SW 1271 (cell line): ENCODE data around the gene SIL1.
"Not testable (repeated sequence)": the region's sequence is repeated elsewhere in the genome, so short reads cannot be mapped to it uniquely, and the experiment has no call there.

Source experiments
- DNase-seq, 2 experiments: peaks; one replicate each; lab custom pipeline; 2025; lab: John Stamatoyannopoulos, UW

The SIL1 gene

DNA sequence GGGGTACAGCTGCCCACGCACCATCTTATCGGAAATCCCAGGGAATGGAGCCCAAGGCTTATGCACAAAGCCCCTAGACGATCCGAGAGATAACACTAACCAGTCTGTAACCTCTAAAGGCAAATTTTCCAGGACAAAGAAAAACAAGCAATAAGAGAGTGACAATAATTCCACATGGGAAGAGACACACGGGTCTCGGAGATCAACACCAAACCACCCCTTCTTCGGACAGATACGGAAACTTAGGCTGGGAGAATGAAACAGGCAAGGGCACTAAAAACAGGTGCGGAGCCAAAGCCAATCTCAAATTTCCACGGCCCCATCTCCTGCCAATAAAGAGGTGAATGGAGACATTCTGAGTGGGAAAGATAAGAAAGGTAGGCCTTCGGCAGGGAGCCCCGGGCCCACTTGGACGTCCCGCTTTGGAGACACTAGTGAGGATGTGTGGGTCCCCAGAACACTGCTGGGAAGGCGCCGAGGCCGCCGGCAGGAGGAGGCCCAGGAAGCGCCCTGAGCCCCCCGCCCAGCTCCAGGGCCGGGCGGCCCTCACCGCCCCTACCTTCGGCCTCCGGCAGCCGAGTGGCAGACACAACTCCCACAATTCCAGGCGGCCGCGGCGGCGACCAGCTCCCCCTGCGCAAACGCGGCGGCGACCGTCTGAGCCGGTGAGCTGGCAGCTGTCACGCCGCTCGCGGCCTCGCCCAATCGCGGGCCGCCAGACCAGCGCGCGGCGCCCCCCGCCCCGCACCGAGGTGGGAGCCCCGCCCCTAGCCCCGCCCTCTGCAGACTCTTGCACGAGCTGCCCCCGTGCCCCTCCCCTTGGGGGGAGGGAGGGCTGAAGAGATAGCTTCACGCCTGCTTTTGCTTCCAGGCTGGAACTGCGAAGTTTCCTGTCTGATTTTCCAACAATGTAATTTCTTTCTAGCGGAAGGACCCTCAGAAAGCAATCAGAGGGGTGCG, at the start of gene SIL1:
TSS of gene SIL1 (minus strand) at position 659 of the 960 bp plus-strand sequence. CDS start 70,525 bp downstream, outside the sequence.
- DNase-seq, result peak; percentile 88 to 95

DNA sequence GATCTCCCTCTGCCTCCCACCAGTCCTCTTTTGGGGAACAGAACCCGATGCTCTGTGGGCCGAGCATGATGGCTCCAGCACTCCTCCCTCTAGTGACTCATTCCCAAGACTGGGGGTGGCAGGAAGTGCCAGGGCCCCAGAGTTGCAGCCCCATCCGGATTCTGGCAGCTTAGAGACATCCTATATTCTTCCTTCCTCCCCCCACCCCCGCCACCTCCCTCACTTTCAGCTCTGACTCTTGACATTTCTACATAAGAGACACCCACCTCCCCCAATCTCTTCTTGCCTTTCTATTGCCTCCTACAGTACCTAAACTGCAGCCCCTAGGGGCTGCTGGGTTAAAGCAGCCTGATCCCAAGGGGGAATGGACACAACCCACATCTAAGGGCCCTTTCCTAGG, 48.2 kb upstream of the SIL1 start:
- peak; percentile 32 to 36 for DNase-seq

GRCh38 chr5:139245637-139246339, 47.6 kb upstream of the SIL1 start:
- DNase-seq, result no peak

DNA sequence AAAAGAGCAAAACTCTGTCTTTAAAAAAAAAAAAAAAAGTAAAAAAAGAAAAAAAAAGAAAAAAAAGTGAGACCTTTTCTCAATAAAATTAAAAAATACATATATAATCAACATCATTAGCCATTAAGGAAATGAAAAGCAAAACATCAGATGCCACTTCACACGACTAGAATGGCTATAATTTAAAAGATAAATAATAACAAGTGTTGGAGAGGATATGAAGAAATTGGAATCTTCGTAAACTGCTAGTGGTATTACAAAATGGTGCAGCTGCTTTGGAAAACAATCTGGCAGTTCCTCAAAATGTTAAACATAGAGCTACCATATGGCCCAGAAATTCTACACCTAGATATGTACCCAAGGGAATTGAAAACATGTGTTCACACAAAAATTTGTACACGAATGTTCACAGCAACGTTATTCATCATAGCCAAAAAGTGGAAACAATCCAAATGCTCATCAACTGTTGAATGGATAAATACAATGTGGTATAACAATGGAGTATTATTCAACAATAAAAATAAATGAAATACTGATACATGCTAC, 45.3 kb upstream of the SIL1 start:
- DNase-seq, result no peak

- DNase-seq, result no peak
These were observed 43.0 kb upstream of the SIL1 start for GRCh38 chr5:139241139-139241538.

GRCh38 chr5:139236479-139236878, 38.3 kb upstream of the SIL1 start:
- no peak for DNase-seq

DNA sequence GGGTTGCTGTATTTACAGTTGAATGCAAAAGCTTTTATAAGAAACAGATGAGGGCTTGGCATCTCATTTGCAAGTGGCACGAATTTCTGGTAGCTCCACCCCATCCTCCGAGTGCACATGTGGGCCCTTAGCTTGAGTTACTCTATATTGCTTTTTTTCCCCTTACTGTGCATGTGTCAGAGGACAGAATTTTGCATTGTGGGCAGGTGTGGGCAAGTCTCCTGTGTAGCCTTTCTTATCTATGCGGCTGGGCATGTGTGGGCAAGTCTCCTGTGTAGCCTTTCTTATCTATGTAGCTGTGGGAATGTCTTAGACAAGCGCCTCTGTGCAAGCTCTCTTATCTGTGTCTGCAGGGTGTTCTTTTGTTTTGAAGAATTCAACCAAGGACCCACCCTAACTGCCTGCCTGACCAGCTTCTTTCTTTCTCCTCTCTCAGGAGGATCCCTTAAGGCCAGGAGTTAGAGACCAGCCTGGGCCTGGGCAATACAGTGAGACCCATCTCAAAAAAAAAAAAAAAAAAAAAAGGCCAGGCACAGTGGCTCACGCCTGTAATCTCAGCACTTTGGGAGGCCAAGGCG, 34.1 kb upstream of the SIL1 start:
- no peak for DNase-seq

DNA sequence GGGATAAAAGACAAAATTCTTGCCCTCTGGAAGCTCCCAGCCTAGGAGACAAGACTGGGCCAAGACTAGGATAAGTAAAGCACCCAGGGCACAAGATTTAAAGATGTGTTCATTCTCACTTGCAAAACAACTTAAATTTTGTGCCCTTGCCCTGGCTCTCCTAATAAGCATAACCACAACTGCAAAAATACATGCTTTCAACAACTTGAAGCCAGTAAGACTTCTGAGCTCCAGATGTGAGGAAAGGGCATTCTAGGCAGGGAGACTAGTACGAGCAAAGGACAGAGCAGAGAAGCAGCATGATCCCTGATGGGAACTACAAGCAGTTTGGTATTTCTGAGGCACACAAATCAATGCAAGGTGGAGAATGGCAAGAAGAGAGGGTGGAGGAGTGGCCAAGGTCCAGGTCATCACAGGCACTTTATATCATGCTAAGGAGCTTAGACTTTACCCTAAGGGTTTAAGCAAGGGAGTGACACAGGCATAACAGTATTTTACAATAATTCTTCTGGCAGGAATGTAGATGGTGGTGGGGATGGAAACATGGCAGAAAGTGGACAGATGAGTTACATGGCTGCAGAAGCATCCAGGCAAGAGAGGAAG, 30.1 kb upstream of the SIL1 start:
- no peak for DNase-seq

DNA sequence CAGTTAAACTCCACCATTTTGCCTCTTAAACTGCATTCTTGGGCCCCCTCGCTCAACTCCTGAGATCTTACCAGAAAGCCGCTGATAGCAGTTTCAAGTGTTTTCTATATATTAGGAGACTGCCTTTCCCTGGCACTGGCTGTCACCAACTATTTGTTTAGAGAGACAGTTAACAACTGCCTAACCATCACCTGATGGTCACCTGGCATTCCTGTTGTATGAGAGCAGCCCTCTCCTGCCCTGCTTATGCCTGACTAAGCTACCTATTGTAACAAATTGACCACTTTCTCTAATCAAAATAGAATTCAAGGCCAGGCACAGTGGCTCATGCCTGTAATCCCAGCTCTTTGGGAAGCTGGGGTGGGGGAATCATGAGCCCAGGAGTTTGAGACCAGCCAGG, 28.0 kb upstream of the SIL1 start:
- DNase-seq, result no peak

DNA sequence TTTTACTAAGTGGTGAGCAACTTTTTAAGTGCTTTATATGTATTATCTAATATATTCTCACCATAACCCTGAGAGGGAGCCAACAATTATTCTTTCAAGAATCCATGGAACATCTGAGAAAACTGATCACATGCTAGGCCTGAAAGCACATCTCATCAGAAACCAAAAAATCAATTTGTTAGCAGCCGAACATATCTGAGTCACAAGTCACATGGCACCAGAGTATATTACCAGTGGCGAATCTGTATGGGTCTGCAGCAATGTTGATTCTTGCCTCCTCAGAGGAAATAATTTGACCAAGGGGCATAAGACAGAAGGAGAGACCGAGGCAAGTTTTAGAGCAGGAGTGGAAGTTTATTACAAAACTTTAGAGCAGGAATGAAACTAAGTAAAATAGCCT, 25.3 kb upstream of the SIL1 start:
- no peak for DNase-seq

- no peak for DNase-seq
These were observed 24.2 kb upstream of the SIL1 start for GRCh38 chr5:139222346-139222745.

GRCh38 chr5:139218038-139218437, 19.9 kb upstream of the SIL1 start:
- not testable (repeated sequence) for DNase-seq

DNA sequence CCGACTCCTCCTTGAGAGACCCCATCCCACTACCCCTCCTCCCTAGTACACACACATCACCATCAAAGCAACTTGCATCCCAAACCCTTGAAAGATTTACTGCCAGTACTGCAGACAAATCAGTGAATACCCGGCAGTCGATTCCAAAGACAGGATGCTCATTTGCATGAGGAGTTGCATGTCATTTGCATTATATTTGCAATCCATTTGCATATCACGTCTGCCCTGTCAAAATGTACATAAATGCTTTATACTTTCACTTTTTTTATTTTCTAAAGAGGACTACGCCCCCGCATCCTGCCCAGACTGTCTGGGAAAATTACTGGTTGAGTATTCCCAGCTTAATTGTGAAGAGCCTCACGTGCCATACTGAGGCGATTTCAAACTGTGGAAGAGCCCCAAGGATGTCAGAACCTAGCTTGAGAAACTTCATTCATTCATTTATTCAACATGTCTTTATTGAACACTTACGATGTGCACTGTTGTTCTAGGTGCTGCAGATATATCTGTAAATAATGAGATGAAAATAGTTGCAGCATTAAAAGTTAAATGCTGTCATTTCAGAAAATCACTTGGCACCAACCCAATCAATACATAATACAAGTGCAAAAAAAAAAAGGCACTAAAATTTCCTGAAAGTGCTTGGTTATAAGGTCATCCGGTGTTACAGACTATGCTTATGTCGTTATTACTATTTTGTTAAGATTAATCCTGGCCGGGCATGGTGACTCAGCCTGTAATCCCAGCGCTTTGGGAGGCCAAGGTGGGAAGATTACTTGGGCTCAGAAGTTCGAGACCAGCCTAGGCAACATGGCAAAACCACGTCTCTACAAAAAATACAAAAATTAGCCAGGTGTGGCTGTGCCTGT, 17.2 kb upstream of the SIL1 start:
- DNase-seq, result no peak

- DNase-seq, result no peak
These were observed 16.5 kb upstream of the SIL1 start for GRCh38 chr5:139214646-139215045.

- no peak for DNase-seq
These were observed 14.7 kb upstream of the SIL1 start for GRCh38 chr5:139212906-139213305.

- no peak for DNase-seq
These were observed 14.3 kb upstream of the SIL1 start for GRCh38 chr5:139212486-139212885.

DNA sequence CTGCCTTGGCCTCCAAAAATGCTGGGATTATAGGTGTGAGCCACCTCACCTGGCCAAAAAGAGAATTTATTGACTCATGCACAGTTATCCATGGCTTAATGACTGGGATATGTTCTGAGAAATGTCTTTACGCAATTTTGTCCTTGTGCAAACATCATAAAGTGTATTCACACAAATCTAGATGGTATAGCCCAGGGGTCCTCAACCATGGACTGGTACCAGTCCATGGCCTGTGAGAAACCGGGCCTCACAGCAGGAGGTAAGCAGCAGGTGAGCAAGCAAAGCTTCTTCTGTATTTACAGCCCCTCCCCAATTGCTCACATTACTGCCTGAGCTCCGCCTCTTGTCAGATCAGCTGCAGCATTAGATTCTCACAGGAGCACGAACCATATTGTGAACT, 12.4 kb upstream of the SIL1 start:
- DNase-seq, result no peak

DNA sequence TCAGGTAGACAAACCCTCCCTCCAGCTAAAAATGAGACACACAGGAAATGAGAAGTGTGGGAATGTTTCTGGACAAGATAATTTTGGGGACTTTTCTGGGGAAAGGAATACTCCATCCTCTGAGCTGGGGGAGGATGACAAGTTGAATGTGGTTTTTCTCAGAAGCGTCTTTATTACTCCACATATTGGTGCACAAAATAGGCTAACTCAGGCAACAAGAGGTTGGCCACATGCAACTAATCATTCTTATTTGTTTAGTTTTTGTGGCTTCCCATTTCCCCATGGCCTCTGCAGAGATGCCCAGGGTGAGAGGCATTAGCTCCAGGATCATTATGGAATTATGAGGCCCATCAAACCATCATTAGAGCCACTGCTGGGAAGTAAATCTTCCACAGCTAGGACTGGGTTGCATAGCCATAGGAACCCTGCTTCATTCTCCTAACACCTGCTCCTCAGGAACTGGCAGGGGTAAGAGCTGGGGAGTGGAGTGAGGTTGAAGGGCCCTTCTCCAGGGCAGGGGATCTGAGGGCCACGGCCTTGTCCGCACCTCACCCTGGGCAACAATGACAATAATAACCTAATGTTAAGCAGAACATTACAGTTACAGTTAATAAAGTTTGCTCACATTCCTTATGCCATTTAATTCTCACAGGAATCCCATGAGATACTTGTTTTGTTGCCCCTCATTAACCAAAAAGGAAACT, 9.3 kb upstream of the SIL1 start:
- no peak for DNase-seq

GRCh38 chr5:139205586-139205985, 7.4 kb upstream of the SIL1 start:
- no peak for DNase-seq

- no peak for DNase-seq
These were observed 7.0 kb upstream of the SIL1 start for GRCh38 chr5:139205124-139205523.
